Lower leg skin (tissue), 4 donors: Measurements from ENCODE around the gene CRKL. TPM values are rescaled to one million over a fixed set of nuclear protein-coding genes. Genes with fewer than 3 reads are reported as not detected.

ENCODE experiments used
- DNase-seq, 2 donors: peaks; one replicate each; pipeline ENCODE4 v3.0.0-alpha.2; 2019; ENCODE audit warnings: low spot score in 2 of 2
- H3K4me3 ChIP-seq: fragments of 200-600 bp; sonication (generic); 2 replicates; pipeline ENCODE4 v1.5.1; 2017; ENCODE audit warnings: mild to moderate bottlenecking, low read depth; ENCODE audit not compliant: poor library complexity, severe bottlenecking
- POLR2A ChIP-seq, 2 donors: fragments of 450-650 bp; IDR thresholded peaks; one replicate each; pipeline ENCODE4 v1.6.1; 2016 to 2017; ENCODE audit warnings: antibody characterized with exemption in 2 of 2, mild to moderate bottlenecking in 1 of 2, moderate library complexity in 1 of 2
- WGBS, 2 donors: methylation state at CpG; one replicate each; pipeline ENCODE4 v1.1.5; 2018; 5-methylcytosine and 5-hydroxymethylcytosine counted together
- intact Hi-C: fragments of 100-400 bp; cut with DNase I; formaldehyde crosslinking; loops from one replicate; pipeline ENCODE4 v1.15.0; 2023; ENCODE audit warnings: low total_unique reads
- total RNA-seq, 4 donors: library from RNA; depleted of rRNA; stranded (reverse); fragments of >200 nt; gene quantifications; one replicate each; pipeline ENCODE4 v1.1.0, GENCODE V29; 2016
- TF ChIP-seq, protein P1 (sequence below), 3 donors: fragments of 450-650 bp; IDR thresholded peaks; one replicate each; pipeline ENCODE4 v1.5.1; 2016; ENCODE audit warnings: antibody characterized with exemption in 3 of 3, mild to moderate bottlenecking in 3 of 3, moderate library complexity in 2 of 3

CRKL gene
- total RNA-seq, 4 donors from 2014 or later: 54.3 to 94.1 (median 64.9) TPM

DNA sequence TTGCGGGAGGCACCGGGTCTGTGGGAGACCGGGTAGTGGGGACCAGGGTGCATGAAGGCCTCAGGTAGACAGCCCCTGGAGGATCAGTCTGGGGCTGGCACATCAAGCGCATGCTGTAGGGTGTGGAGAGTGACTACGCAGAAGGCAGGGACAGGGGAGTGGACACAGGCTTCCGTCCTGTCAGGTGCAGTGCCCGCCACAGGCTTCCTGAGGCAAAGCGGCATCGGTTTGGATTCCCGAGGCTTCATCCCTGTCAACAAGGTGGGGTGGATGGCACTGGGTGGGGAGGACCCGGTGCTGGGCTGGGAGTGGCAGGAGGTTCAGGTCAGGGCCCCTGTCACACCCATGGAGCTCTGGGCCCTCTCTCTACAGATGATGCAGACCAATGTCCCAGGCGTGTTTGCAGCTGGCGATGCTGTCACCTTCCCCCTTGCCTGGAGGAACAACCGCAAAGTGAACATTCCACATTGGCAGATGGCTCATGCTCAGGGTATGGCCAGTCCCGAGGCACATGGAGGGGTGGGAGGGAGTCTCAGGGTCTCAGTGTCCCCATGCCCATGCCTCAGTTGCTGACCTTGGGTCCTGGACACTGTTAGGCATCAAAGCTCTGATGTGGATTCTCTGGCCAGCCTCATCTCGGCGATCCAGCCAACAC, 60.4 kb downstream of the CRKL start:
- WGBS, 2 donors: 70 to 79% methylated on average over 13 to 17 of the region's 17 CpGs
- intact Hi-C loops: no loop called here
- no peak overlapping the region for H3K4me3 ChIP-seq
- DNase-seq: no peak
- no peak for TF ChIP-seq POLR2A (IDR thresholded peaks at IDR 0.05)
- TF ChIP-seq, protein P1, sequence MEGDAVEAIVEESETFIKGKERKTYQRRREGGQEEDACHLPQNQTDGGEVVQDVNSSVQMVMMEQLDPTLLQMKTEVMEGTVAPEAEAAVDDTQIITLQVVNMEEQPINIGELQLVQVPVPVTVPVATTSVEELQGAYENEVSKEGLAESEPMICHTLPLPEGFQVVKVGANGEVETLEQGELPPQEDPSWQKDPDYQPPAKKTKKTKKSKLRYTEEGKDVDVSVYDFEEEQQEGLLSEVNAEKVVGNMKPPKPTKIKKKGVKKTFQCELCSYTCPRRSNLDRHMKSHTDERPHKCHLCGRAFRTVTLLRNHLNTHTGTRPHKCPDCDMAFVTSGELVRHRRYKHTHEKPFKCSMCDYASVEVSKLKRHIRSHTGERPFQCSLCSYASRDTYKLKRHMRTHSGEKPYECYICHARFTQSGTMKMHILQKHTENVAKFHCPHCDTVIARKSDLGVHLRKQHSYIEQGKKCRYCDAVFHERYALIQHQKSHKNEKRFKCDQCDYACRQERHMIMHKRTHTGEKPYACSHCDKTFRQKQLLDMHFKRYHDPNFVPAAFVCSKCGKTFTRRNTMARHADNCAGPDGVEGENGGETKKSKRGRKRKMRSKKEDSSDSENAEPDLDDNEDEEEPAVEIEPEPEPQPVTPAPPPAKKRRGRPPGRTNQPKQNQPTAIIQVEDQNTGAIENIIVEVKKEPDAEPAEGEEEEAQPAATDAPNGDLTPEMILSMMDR (IDR thresholded peaks at IDR 0.05): no peak

DNA sequence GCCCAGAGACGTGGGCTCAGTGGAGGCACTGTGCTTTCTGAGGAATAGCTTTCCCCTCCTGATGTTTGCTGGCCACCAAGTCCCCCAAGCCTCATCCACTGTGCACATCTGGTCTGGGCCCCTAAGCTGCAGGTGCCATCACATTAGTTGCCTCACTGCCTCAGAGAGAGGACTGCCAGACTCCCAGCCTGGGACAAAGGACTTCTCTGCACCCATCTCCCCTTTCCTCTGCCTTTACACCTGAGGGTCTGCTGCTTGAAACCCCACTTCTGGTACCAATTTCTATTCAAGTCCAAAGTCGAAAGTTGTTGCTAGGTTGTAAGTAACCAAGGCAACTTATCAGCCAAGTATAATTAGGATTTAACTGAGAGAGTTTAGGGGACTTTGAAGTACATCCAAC, 61.2 kb downstream of the CRKL start:
- WGBS, 2 donors: 65 to 69% methylated on average over 2 of the region's 2 CpGs
- DNase-seq: no peak
- H3K4me3 ChIP-seq: no peak overlapping the region
- intact Hi-C loops: no loop called here
- no peak for TF ChIP-seq POLR2A (IDR thresholded peaks at IDR 0.05)
- TF ChIP-seq, protein P1 (IDR thresholded peaks at IDR 0.05): no peak

DNA sequence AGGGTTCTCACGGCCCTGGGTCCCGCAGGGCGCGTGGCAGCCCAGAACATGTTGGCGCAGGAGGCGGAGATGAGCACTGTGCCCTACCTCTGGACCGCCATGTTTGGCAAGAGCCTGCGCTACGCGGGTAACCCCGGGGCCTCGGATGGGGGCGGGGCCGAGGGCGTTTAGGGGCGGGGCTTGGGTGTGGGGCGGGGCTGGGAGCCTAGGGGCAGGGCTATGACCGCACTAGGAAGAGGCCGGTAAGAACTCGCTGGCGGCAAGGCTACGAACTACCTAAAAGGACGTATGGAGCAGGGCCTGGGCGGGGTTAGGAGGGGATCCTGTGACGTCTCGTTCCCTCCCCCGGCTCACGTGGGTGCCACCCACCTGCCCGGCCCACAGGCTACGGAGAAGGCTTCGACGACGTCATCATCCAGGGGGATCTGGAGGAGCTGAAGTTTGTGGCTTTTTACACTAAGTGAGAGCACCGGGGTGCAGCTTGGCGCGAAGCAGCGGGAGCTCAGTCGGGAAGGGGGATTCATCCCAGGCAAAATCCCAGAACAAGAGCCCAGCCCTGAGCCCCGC, 62.1 kb downstream of the CRKL start:
- peak; percentile 69 to 92 for DNase-seq
- intact Hi-C loops: no loop called here
- TF ChIP-seq, protein P1 (IDR thresholded peaks at IDR 0.05): no peak
- TF ChIP-seq POLR2A (IDR thresholded peaks at IDR 0.05): no peak
- no peak overlapping the region for H3K4me3 ChIP-seq
- 13 to 15% methylated on average over 24 to 28 of the region's 39 CpGs for WGBS, 2 donors

DNA sequence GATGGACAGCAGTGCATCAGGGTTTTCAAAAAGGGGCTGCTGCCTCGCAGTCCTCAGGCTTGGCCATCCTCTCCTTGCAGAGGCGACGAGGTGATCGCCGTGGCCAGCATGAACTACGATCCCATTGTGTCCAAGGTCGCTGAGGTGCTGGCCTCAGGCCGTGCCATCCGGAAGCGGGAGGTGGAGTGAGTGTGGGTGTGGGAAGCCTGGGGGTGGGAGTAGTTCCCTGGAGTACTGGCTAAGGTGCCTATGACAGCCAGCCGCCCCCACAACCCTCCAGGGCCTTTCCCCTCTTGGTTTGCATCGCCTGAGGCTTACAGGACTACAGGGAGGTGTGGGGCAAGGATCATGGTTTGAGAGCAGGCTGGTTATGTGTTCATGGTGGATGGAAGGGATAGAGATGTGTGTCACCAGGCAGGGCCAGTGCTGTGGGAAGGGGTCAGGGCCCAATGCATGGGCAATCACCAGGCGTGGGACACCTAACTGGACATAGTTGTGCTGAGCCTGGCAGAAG, 62.8 kb downstream of the CRKL start:
- no peak for DNase-seq
- intact Hi-C loops: no loop called here
- no peak overlapping the region for H3K4me3 ChIP-seq
- 34 to 56% methylated on average over 5 to 12 of the region's 13 CpGs for WGBS, 2 donors
- TF ChIP-seq, protein P1 (IDR thresholded peaks at IDR 0.05): no peak
- TF ChIP-seq POLR2A (IDR thresholded peaks at IDR 0.05): no peak

DNA sequence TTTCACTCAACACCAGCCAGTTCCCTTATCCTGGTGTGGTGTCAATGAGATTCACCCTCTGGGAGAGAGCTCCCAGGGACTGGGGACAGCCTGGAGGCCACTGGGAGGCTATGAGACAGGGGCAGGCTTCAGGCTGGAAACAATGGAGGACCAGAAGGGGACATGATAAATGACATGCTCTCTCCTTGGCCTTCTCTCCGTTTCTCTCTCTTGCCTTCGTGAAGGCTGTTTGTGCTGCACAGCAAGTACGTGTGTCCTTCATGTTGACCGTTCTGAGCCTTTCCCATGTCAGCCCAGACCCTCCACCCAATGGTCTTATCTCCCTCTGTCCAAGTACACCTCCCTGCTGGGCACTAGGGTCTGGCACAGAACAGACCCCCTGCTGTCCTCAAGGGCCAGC, 63.3 kb downstream of the CRKL start:
- H3K4me3 ChIP-seq: no peak overlapping the region
- TF ChIP-seq, protein P1 (IDR thresholded peaks at IDR 0.05): no peak
- no peak for TF ChIP-seq POLR2A (IDR thresholded peaks at IDR 0.05)
- no peak for DNase-seq
- intact Hi-C loops: no loop called here
- WGBS, 2 donors: 87 to 91% methylated on average over 4 of the region's 4 CpGs
